Heart left ventricle (tissue), 16 donors: ENCODE data around the gene DDHD1. TPM values are rescaled to one million over a fixed set of nuclear protein-coding genes. Genes with fewer than 3 reads are reported as not detected.
A peak's percentile ranks its signal among the peaks of the same experiment; 100 is the strongest.

Experiments
- ATAC-seq, 4 donors: fragments of 200-7000 bp; cut with Tn5 transposase; one replicate each; pipeline ENCODE4 v1.9.1; 2020 to 2022; ENCODE audit warnings: moderate library complexity in 4 of 4, mild to moderate bottlenecking in 3 of 4, moderate number of reproducible peaks in 1 of 4
- DNase-seq, 5 donors: peaks; one replicate each; pipeline ENCODE4 v3.0.0-alpha.2; 2020
- H3K27ac ChIP-seq, 12 donors: fragments of 200-600 bp; sonication (generic) in 4 of 12; one replicate each; pipeline versions ENCODE4 v1.5.0 to v1.8.0; 2016 to 2022; ENCODE audit warnings: mild to moderate bottlenecking in 2 of 12
- H3K27me3 ChIP-seq, 9 donors: fragments of 200-600 bp; sonication (generic) in 2 of 9; one replicate each; pipeline versions ENCODE4 v1.5.1 to v1.8.0; 2016 to 2022; ENCODE audit warnings: mild to moderate bottlenecking in 3 of 9
- H3K36me3 ChIP-seq, 9 donors: fragments of 200-600 bp; sonication (generic) in 2 of 9; one replicate each; pipeline versions ENCODE4 v1.5.0 to v1.8.0; 2018 to 2022; ENCODE audit warnings: mild to moderate bottlenecking in 2 of 9
- H3K4me1 ChIP-seq, 12 donors: fragments of 200-600 bp; sonication (generic) in 4 of 12; one replicate each; pipeline versions ENCODE4 v1.5.0 to v1.8.0; 2016 to 2022; ENCODE audit warnings: mild to moderate bottlenecking in 3 of 12
- H3K4me3 ChIP-seq, 12 donors: fragments of 200-600 bp; sonication (generic) in 4 of 12; one replicate each; pipeline versions ENCODE4 v1.5.0 to v1.8.0; 2017 to 2022; ENCODE audit warnings: mild to moderate bottlenecking in 9 of 12, moderate library complexity in 4 of 12
- H3K9me3 ChIP-seq, 12 donors: fragments of 200-600 bp; sonication (generic) in 4 of 12; one replicate each; pipeline versions ENCODE4 v1.5.0 to v1.8.0; 2016 to 2022; ENCODE audit warnings: mild to moderate bottlenecking in 1 of 12
- POLR2A ChIP-seq, 2 donors: fragments of 450-650 bp; IDR thresholded peaks; one replicate each; pipeline ENCODE4 v1.6.1; 2017; ENCODE audit warnings: antibody characterized with exemption in 2 of 2, mild to moderate bottlenecking in 2 of 2, moderate library complexity in 2 of 2
- WGBS, 4 donors: extraction: QIAGEN DNeasy Blood & Tissue Kit in 2 of 4; methylation state at CpG; one replicate each; pipeline versions ENCODE4 v1.1.5 to v1.1.7; 2013 to 2018; 5-methylcytosine and 5-hydroxymethylcytosine counted together
- intact Hi-C, 10 donors: fragments of 100-400 bp; cut with DNase I; formaldehyde crosslinking; loops; one replicate each; pipeline versions ENCODE4 v1.11.1 to v1.14.2; 2022
- polyA plus RNA-seq, 2 donors: library from polyadenylated mRNA; stranded (reverse); fragments of 200-250 nt; gene quantifications; one replicate each; pipeline ENCODE4 v1.2.3, GENCODE V29; 2013
- total RNA-seq, 9 donors: library from RNA; depleted of rRNA in 2 of 9; stranded (reverse); fragments of >200 nt in 2 of 9; fragmentation: NEBNext Ultra II Directional in 3 of 9; extraction: Animal tissue kit (Norgen Biotek cat#: 25700) in 3 of 9; gene quantifications; one replicate each; pipeline versions ENCODE4 v1.1.0 to v1.2.4, GENCODE V29; 2016 to 2023
- TF ChIP-seq, protein P1 (sequence below), 12 donors: fragments of 200-600 bp; sonication (generic) in 4 of 12; IDR thresholded peaks; one replicate each; pipeline versions ENCODE4 v1.5.0 to v1.8.0; 2018 to 2022; ENCODE audit warnings: antibody characterized with exemption in 12 of 12, mild to moderate bottlenecking in 5 of 12
- donor health status: ischemic (EF 13 %, LVEDD 7.1; RV severe dilation, severe dysfunction).
- donor health status: healthy with polysubstance abuse.
- donor health status: DM: no; HTN: yes; CAD: no.
- donor health status: DM: no; HTN: no; CAD: no.
- donor health status: ischemic (EF 25% LVEDD 6.9; RV normal size, moderate dysfunction).
- donor health status: ischemic (EF 25% LVEDD 5.7; RV mildly dilated, moderate dysfunction).
- donor health status: healthy.
- donor health status: DM: yes; HTN: yes; CAD: no.
- donor health status: ischemic (EF 35%, LVEDD 5.7; RV mildly dilated, moderate dysfunction).
- donor health status: nonischemic (EF 11% LVEDD 7.7; RV severe dilation, severe dysfunction).
- donor health status: DM: yes; HTN: yes; CAD: no.
- donor health status: PGD.
- donor health status: ischemic (EF 29% LVEDD 5.4; RV normal size, mild dysfunction).
- donor health status: nonischemic (EF 23%, LVEDD 6.1; RV moderate dilation, normal function).

Gene DDHD1
- total and polyA plus RNA-seq, 11 donors, result 3.5 to 12.1 (median 7.0) TPM

DNA sequence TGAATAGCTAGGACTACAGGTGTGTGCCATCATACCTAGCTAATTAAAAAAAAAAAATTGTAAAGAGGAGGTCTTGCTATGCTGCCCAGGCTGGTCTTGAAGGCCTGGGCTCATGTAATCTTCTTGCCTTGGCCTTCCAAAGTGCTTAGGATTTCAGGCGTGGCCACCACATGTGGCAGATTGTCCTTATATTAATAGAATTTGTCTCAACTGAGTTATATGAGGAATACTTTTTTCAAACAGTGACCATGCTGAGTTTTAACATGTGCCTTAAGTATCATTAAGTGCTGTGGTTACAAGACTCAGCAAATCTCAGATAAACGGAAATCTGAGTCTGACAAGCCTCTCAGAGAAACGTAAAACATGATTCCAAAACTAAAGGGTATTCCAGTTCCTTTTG lies 119.1 kb downstream of the DDHD1 start:
- WGBS, 4 donors, result 71 to 80% (median 76%) methylated on average over 3 of the region's 3 CpGs
- H3K4me3 ChIP-seq, result no peak overlapping the region
- intact Hi-C loops, result no loop called here
- peaks cover 0 to 19% (median 0%) of the 10 kb centered on the region in 9 donors for H3K36me3 ChIP-seq
- no peak for TF ChIP-seq POLR2A (IDR thresholded peaks at IDR 0.05)
- TF ChIP-seq, protein P1, sequence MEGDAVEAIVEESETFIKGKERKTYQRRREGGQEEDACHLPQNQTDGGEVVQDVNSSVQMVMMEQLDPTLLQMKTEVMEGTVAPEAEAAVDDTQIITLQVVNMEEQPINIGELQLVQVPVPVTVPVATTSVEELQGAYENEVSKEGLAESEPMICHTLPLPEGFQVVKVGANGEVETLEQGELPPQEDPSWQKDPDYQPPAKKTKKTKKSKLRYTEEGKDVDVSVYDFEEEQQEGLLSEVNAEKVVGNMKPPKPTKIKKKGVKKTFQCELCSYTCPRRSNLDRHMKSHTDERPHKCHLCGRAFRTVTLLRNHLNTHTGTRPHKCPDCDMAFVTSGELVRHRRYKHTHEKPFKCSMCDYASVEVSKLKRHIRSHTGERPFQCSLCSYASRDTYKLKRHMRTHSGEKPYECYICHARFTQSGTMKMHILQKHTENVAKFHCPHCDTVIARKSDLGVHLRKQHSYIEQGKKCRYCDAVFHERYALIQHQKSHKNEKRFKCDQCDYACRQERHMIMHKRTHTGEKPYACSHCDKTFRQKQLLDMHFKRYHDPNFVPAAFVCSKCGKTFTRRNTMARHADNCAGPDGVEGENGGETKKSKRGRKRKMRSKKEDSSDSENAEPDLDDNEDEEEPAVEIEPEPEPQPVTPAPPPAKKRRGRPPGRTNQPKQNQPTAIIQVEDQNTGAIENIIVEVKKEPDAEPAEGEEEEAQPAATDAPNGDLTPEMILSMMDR (IDR thresholded peaks at IDR 0.05), result no peak
- DNase-seq (no peak), ATAC-seq (no peak)
- H3K27ac ChIP-seq, result no peak overlapping the region
- H3K27me3 ChIP-seq, result no peaks in the 10 kb centered on the region
- peaks cover 5 to 35% (median 19%) of the 10 kb centered on the region in 12 donors for H3K4me1 ChIP-seq
- H3K9me3 ChIP-seq, result no peaks in the 10 kb centered on the region

DNA sequence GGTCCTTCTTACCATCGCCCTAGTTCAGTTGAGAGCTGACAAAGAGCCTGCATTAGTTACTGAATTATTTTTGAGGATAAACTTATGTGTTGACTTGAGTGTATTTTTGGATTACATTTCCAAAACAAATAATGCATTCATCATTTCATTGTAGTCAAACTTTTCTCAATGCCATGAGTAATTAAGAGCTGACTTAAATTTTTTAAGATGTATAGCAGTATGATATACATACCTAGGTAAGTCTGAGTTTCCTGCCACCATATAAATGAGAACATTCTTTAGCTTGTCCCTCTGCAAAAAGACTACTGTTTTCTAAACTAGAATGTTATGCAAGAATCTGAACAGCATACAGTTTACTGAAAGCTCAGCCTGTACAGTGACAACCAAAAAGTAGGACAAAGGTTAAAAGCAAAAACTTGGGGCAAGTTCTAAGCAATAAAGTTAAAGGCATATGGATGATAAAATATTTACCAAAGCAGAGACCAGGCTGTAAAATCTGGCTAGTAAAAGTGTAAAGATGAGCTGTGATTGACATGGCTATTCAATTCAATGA lies 120.2 kb downstream of the DDHD1 start:
- Histone ChIP-seq H3K4me1 (peaks cover 5 to 35% (median 19%) of the 10 kb centered on the region in 12 donors), H3K27me3 (no peaks in the 10 kb centered on the region), H3K9me3 (no peaks in the 10 kb centered on the region), H3K36me3 (peaks cover 0 to 11% (median 0%) of the 10 kb centered on the region in 9 donors), H3K4me3 (no peak overlapping the region), H3K27ac (peak overlapping the region in 9 of 12 donors; percentile 3 to 64 (median 47))
- intact Hi-C loops, result no loop called here
- DNase-seq (no peak), ATAC-seq (peak in 1 of 4 donors; percentile 36)
- TF ChIP-seq, protein P1 (IDR thresholded peaks at IDR 0.05), result no peak
- no peak for TF ChIP-seq POLR2A (IDR thresholded peaks at IDR 0.05)
- 63 to 87% (median 78%) methylated on average over 1 of the region's 1 CpG for WGBS, 4 donors

DNA sequence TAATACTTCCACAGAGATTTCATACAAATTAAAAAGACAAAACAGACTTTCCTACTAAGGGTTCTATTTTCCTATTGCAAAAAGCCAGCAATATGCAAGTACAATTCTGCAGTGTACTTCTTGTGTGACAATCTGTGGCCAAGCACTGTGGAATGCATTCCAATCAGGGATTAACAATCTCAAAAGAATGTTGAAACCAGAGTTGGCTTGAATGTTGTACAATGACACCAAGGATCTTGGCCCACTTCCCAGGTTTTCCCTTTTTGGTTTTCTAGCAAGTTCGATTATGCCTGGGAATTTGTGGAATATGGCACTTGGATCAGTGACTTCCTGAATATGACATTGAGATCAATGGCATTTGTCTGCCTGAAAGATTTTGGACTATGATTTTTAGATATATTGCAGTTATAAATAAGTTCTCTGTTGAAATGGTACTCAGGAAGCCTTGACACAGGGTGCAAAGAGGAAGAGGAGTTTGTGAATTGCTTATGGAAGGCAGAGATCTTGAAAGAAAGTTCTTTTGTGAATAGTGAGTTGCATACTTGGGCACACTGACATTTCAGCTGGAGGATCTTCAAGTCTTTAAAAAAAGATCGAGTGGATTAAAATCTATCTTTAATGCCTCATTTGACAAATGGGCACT lies 120.8 kb downstream of the DDHD1 start:
- intact Hi-C loops, result no loop called here
- 25 to 36% (median 30%) methylated on average over 2 of the region's 2 CpGs for WGBS, 4 donors
- Histone ChIP-seq H3K9me3 (no peaks in the 10 kb centered on the region), H3K27me3 (no peaks in the 10 kb centered on the region), H3K4me1 (peaks cover 5 to 35% (median 19%) of the 10 kb centered on the region in 12 donors), H3K27ac (peak overlapping the region in 9 of 12 donors; percentile 3 to 64 (median 47)), H3K4me3 (no peak overlapping the region), H3K36me3 (peaks cover 0 to 7% (median 0%) of the 10 kb centered on the region in 9 donors)
- ATAC-seq (peak; percentile 58 to 88 (median 76)), DNase-seq (peak in 3 of 5 donors; percentile 31 to 60 (median 38))
- TF ChIP-seq POLR2A (IDR thresholded peaks at IDR 0.05), result no peak
- TF ChIP-seq, protein P1 (IDR thresholded peaks at IDR 0.05), result no peak

DNA sequence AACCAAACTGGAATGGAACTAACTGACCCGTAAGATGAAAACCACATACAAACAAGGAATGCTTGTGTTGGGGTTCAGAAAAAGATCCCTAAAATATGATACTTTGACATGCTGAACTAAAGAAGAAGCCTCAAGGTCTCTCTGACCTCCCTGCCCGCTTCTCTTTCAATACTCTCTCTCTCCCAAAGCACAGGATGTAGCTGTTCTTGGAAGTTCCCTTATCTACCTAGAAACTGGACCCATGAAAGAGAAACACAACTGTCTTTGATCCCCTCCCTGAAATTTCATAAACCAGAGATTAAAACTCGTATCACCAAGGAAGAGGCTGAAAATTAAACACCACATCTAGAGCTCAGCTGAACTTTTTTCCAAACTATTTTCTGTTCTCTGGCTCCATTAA lies 125.6 kb downstream of the DDHD1 start:
- no peak for DNase-seq
- Histone ChIP-seq H3K9me3 (no peaks in the 10 kb centered on the region), H3K27me3 (no peaks in the 10 kb centered on the region), H3K27ac (no peak overlapping the region), H3K36me3 (no peaks in the 10 kb centered on the region), H3K4me1 (peaks cover under 1 to 16% (median 13%) of the 10 kb centered on the region in 12 donors), H3K4me3 (no peak overlapping the region)
- no peak for ATAC-seq
- TF ChIP-seq POLR2A (IDR thresholded peaks at IDR 0.05), result no peak
- TF ChIP-seq, protein P1 (IDR thresholded peaks at IDR 0.05), result no peak
- 77 to 92% (median 87%) methylated on average over 3 of the region's 3 CpGs for WGBS, 4 donors
- intact Hi-C loops, result no loop called here
